Natural killer cell treated with Interleukin-12 subunit alpha and Interleukin-12 subunit beta and Interleukin-15 and Interleukin-18, amount 100 ng/mL, for 72 hours (primary cell): Measurements from ENCODE around the gene MT1B. TPM values are rescaled to one million over a fixed set of nuclear protein-coding genes. Genes with fewer than 3 reads are reported as not detected.

Source experiments
- total RNA-seq, 2 donors: library from RNA; stranded (reverse); gene quantifications; one replicate each; pipeline ENCODE4 v1.2.3, GENCODE V29; 2022

The MT1B gene
- total RNA-seq, 2 donors from 2014 or later = not detected

Other genes with a start within 250 kb of the MT1B start
- gene AMFR, start 226.3 kb upstream of the MT1B start, total RNA-seq = 10 to 100 TPM; 46.5 to 86.2 TPM
- 100 to 1,000 TPM; 170 to 176 TPM for gene NUDT21, start 200.6 kb upstream of the MT1B start, total RNA-seq
- 10 to 100 TPM; 50.1 to 72.1 TPM for gene OGFOD1, start 200.3 kb upstream of the MT1B start, total RNA-seq
- gene BBS2, start 131.9 kb upstream of the MT1B start, total RNA-seq = 10 to 100 TPM in 1 of 2 donors, 1 to 10 TPM in 1; 6.6 to 10.6 TPM
- gene MT4, start 86.8 kb upstream of the MT1B start, total RNA-seq = not detected
- gene MT3, start 62.4 kb upstream of the MT1B start, total RNA-seq = 1 to 10 TPM in 1 of 2 donors, under 1 TPM in 1; 0.70 to 4.2 TPM
- 1,000 to 10,000 TPM in 1 of 2 donors, 100 to 1,000 TPM in 1; 549 to 1,013 TPM for gene MT2A, start 43.3 kb upstream of the MT1B start, total RNA-seq
- 100 to 1,000 TPM in 1 of 2 donors, 10 to 100 TPM in 1; 58.5 to 148 TPM for gene MT1E, start 26.1 kb upstream of the MT1B start, total RNA-seq
- under 1 TPM in 1 of 2 donors, not detected in 1; 0.36 TPM for gene MT1M, start 19.2 kb upstream of the MT1B start, total RNA-seq
- gene MT1A, start 13.2 kb upstream of the MT1B start, total RNA-seq = 10 to 100 TPM in 1 of 2 donors, 1 to 10 TPM in 1; 6.3 to 22.4 TPM
- 10 to 100 TPM; 11.1 to 19.9 TPM for gene MT1F, start 6.1 kb downstream of the MT1B start, total RNA-seq
- 1 to 10 TPM; 3.3 to 7.5 TPM for gene MT1G, start 16.2 kb downstream of the MT1B start, total RNA-seq
- not detected for gene MT1H, start 17.9 kb downstream of the MT1B start, total RNA-seq
- 10 to 100 TPM; 60.6 to 66.3 TPM for gene MT1X, start 30.6 kb downstream of the MT1B start, total RNA-seq
- gene NUP93, start 78.2 kb downstream of the MT1B start, total RNA-seq = 100 to 1,000 TPM; 111 to 171 TPM
- gene SLC12A3, start 213.3 kb downstream of the MT1B start, total RNA-seq = not detected